B cell (primary cell): ENCODE results near the gene OSM. TPM values are rescaled to one million over a fixed set of nuclear protein-coding genes. Genes with fewer than 3 reads are reported as not detected.

Experiments used
- ATAC-seq: fragments of 200-7000 bp; cut with Tn5 transposase; one replicate; pipeline ENCODE4 v1.10.0; 2021; ENCODE audit warnings: low read depth, mild to moderate bottlenecking, moderate number of reproducible peaks, moderate library complexity
- CTCF ChIA-PET: fragments of 350-600 bp; sonication (Branson Sonifier 250); formaldehyde crosslinking; loops from one replicate; lab custom pipeline; 2021; ENCODE audit warnings: antibody characterized with exemption, inconsistent platforms; lab: Charles Lee
- POLR2A ChIA-PET: fragments of 350-600 bp; sonication (Branson Sonifier 250); formaldehyde crosslinking; loops from one replicate; lab custom pipeline; 2021; ENCODE audit warnings: antibody characterized with exemption; lab: Charles Lee
- DNase-seq: peaks from one replicate; pipeline ENCODE4 v3.0.0; 2013
- H2AFZ ChIP-seq: 2 replicates; pipeline ENCODE4 v1.6.1; 2012; ENCODE audit warnings: mild to moderate bottlenecking, low read depth, low read length; ENCODE audit not compliant: insufficient read depth, poor library complexity, severe bottlenecking
- H3K27ac ChIP-seq, 2 donors: 1 replicate in 1 of 2; 2 replicates in 1 of 2; pipeline ENCODE4 v1.5.1; 2012 to 2013; ENCODE audit warnings: low read length in 2 of 2, mild to moderate bottlenecking in 2 of 2, moderate library complexity in 1 of 2
- H3K27me3 ChIP-seq, 4 experiments: fragments of 200-600 bp in 1 of 4; sonication (generic) in 1 of 4; replicated peaks in 1 of 4; 1 replicate in 2 of 4; 2 replicates in 2 of 4; pipeline versions ENCODE4 v1.6.1 to v1.7.0; 2013 to 2016; ENCODE audit warnings: low read length in 3 of 4, mild to moderate bottlenecking in 2 of 4, mixed read lengths in 1 of 4, moderate library complexity in 1 of 4; ENCODE audit not compliant: insufficient read depth in 4 of 4, control insufficient read depth in 3 of 4; ENCODE audit errors: control extremely low read depth in 1 of 4
- H3K36me3 ChIP-seq, 2 experiments: replicated peaks in 1 of 2; 1 replicate in 1 of 2; 2 replicates in 1 of 2; pipeline versions ENCODE4 v1.6.1 to v1.7.1; 2013; ENCODE audit warnings: low read length in 1 of 2; ENCODE audit not compliant: insufficient read depth in 2 of 2, control insufficient read depth in 1 of 2; ENCODE audit errors: control extremely low read depth in 1 of 2, extremely low read depth in 1 of 2
- H3K4me1 ChIP-seq, 2 donors: fragments of 200-600 bp in 1 of 2; sonication (generic) in 1 of 2; 1 replicate in 1 of 2; 2 replicates in 1 of 2; pipeline versions ENCODE4 v1.5.1 to v1.6.1; 2013 to 2017; ENCODE audit warnings: low read length in 2 of 2; ENCODE audit not compliant: control insufficient read depth in 2 of 2, insufficient read depth in 2 of 2
- H3K4me2 ChIP-seq: replicated peaks from 2 replicates; pipeline ENCODE3; 2012; ENCODE audit warnings: mild to moderate bottlenecking, low read depth, low read length; ENCODE audit not compliant: poor library complexity, severe bottlenecking
- H3K4me3 ChIP-seq, 5 experiments: fragments of 200-600 bp in 1 of 5; sonication (generic) in 1 of 5; 1 replicate in 3 of 5; 2 replicates in 2 of 5; pipeline versions ENCODE4 v1.5.1 to v1.7.0; 2011 to 2016; ENCODE audit warnings: low read length in 4 of 5, mild to moderate bottlenecking in 4 of 5, low read depth in 2 of 5, control low read depth in 1 of 5, moderate library complexity in 1 of 5; ENCODE audit not compliant: insufficient read depth in 1 of 5; ENCODE audit errors: control extremely low read depth in 1 of 5, extremely low read depth in 1 of 5
- H3K79me2 ChIP-seq: fragments of 200-600 bp; sonication (generic); one replicate; pipeline ENCODE4 v1.6.0; 2016; ENCODE audit warnings: low read length; ENCODE audit not compliant: control insufficient read depth, insufficient read depth
- H3K9ac ChIP-seq: fragments of 200-600 bp; sonication (generic); 2 replicates; pipeline ENCODE4 v1.6.1; 2017; ENCODE audit warnings: mild to moderate bottlenecking, low read length, moderate library complexity
- H3K9me3 ChIP-seq, 3 donors: one replicate each; pipeline versions ENCODE4 v1.6.1 to v1.7.1; 2013; ENCODE audit warnings: low read length in 2 of 3; ENCODE audit not compliant: control insufficient read depth in 2 of 3, insufficient read depth in 1 of 3; ENCODE audit errors: control extremely low read depth in 1 of 3
- H4K20me1 ChIP-seq: 2 replicates; pipeline ENCODE4 v1.6.0; 2012; ENCODE audit warnings: mild to moderate bottlenecking, low read length; ENCODE audit not compliant: insufficient read depth, control insufficient read depth, poor library complexity, severe bottlenecking
- H3K27ac Mint-ChIP-seq: one replicate; pipeline ENCODE4 v1.8.0; 2021; ENCODE audit warnings: mixed read lengths
- H3K27me3 Mint-ChIP-seq: one replicate; pipeline ENCODE4 v1.8.0; 2021; ENCODE audit warnings: mixed read lengths
- H3K4me1 Mint-ChIP-seq: one replicate; pipeline ENCODE4 v1.8.0; 2021; ENCODE audit warnings: mixed read lengths
- H3K4me3 Mint-ChIP-seq: one replicate; pipeline ENCODE4 v1.8.0; 2021; ENCODE audit warnings: mixed read lengths
- H3K9me3 Mint-ChIP-seq: one replicate; pipeline ENCODE4 v1.8.0; 2022; ENCODE audit warnings: mixed read lengths; ENCODE audit not compliant: insufficient read depth
- CTCF ChIP-seq: fragments of 200-600 bp; IDR thresholded peaks from one replicate; pipeline ENCODE4 v1.8.0; 2022; ENCODE audit warnings: antibody characterized with exemption, mild to moderate bottlenecking
- EZH2 ChIP-seq: IDR thresholded peaks from 2 replicates; pipeline ENCODE4 v1.6.1; 2012; ENCODE audit warnings: borderline replicate concordance, low read depth, mild to moderate bottlenecking, moderate library complexity, low read length; ENCODE audit not compliant: insufficient read depth, poor library complexity, severe bottlenecking
- WGBS: methylation state at CpG from one replicate; pipeline ENCODE4 v1.1.5; 2013; ENCODE audit warnings: missing lambda C conversion rate; ENCODE audit not compliant: insufficient coverage; 5-methylcytosine and 5-hydroxymethylcytosine counted together
- intact Hi-C: fragments of 100-400 bp; cut with micrococcal nuclease; formaldehyde crosslinking; loops from one replicate; pipeline ENCODE4 v1.10.0; 2022
- polyA plus RNA-seq: library from polyadenylated mRNA; depleted of rRNA; stranded (reverse); fragments of >200 nt; gene quantifications from 2 replicates; pipeline ENCODE4 v1.2.3, GENCODE V29; 2012
- total RNA-seq, 2 donors: library from RNA; stranded (reverse); fragments of 120-200 nt in 1 of 2; gene quantifications; 1 replicate in 1 of 2; 2 replicates in 1 of 2; pipeline versions ENCODE4 v1.2.3 to v1.2.4, GENCODE V29; 2013 to 2022

OSM gene
- total and polyA plus RNA-seq, 2 donors (not counting 1 experiment from before 2014, with no cell fraction given) = 1.8 to 12.5 TPM

GRCh38 chr22:30286331-30286730, 19.7 kb upstream of the OSM start:
- H3K4me3 ChIP-seq = no peak overlapping the region
- peaks cover 23 to 33% of the 10 kb centered on the region in 2 donors for H3K4me1 ChIP-seq
- no peak overlapping the region for H3K9ac ChIP-seq
- no peak overlapping the region for H3K4me2 ChIP-seq
- 97% methylated on average over 5 of the region's 5 CpGs for WGBS
- intact Hi-C loops = loop anchor here (5.0 kb wide), 1 partner anchor 306 kb away; the partner anchor contains the start of gene PES1
- no peak for TF ChIP-seq CTCF
- no peak for TF ChIP-seq EZH2
- peaks cover 0 to 3% of the 10 kb centered on the region in 2 experiments for H3K36me3 ChIP-seq
- Mint-ChIP-seq H3K4me1 (peaks cover 31% of the 10 kb centered on the region), H3K4me3 (no peak overlapping the region), H3K9me3 (no peaks in the 10 kb centered on the region), H3K27ac (no peak overlapping the region), H3K27me3 (no peaks in the 10 kb centered on the region)
- no peak overlapping the region for H3K27ac ChIP-seq
- H4K20me1 ChIP-seq = peaks cover 8% of the 10 kb centered on the region
- ATAC-seq (no peak), DNase-seq (no peak)
- no peak overlapping the region for H2AFZ ChIP-seq
- no peaks in the 10 kb centered on the region for H3K79me2 ChIP-seq
- ChIA-PET POLR2A (no interaction called here), CTCF (interaction anchor here (1.3 to 13.2 kb wide), 8 partner anchors 23 to 197 kb away, joined by 5 to 510 read pairs (median 18); partner anchors contain the start of genes CCDC157, RNF215, SEC14L2 and SF3A1)
- H3K9me3 ChIP-seq = no peaks in the 10 kb centered on the region
- no peaks in the 10 kb centered on the region for H3K27me3 ChIP-seq

- Histone ChIP-seq H3K4me2 (no peak overlapping the region), H3K27ac (no peak overlapping the region), H3K79me2 (no peaks in the 10 kb centered on the region), H4K20me1 (peaks cover 8% of the 10 kb centered on the region), H3K9me3 (no peaks in the 10 kb centered on the region), H3K27me3 (no peaks in the 10 kb centered on the region), H3K36me3 (peaks cover 0 to 3% of the 10 kb centered on the region in 2 experiments), H3K9ac (no peak overlapping the region), H2AFZ (no peak overlapping the region), H3K4me1 (peaks cover 22 to 29% of the 10 kb centered on the region in 2 donors), H3K4me3 (no peak overlapping the region)
- intact Hi-C loops = loop anchor here (5.0 kb wide), 1 partner anchor 306 kb away; the partner anchor contains the start of gene PES1
- Mint-ChIP-seq H3K27me3 (no peaks in the 10 kb centered on the region), H3K27ac (no peak overlapping the region), H3K4me1 (peaks cover 27% of the 10 kb centered on the region), H3K9me3 (no peaks in the 10 kb centered on the region), H3K4me3 (no peak overlapping the region)
- no peak for ATAC-seq
- TF ChIP-seq CTCF = no peak
- TF ChIP-seq EZH2 = no peak
- ChIA-PET POLR2A (no interaction called here), CTCF (interaction anchor here (1.3 to 13.2 kb wide), 9 partner anchors 23 to 200 kb away, joined by 3 to 510 read pairs (median 12); partner anchors contain the start of genes CCDC157, RNF215, SEC14L2 and SF3A1)
- WGBS = 92% methylated on average over 4 of the region's 8 CpGs
- DNase-seq = no peak
Measured at GRCh38 chr22:30285846-30286200, 19.2 kb upstream of the OSM start.
